Stimulated activated CD4-positive, alpha-beta T cell treated with anti-CD3 and anti-CD28 coated beads, Interleukin-12 subunit alpha, Interleukin-12 subunit beta, amount 100 ng/mL, for 4 hours (primary cell): ENCODE measurements around the gene RERE.
"Not testable (repeated sequence)": the region's sequence is repeated elsewhere in the genome, so short reads cannot be mapped to it uniquely, and the experiment has no call there.

Experiments
- DNase-seq: peaks from one replicate; pipeline ENCODE4 v3.0.0-alpha.2; 2020

Gene RERE

GRCh38 chr1:8631163-8631562 is 186.3 kb downstream of the RERE start:
- no peak for DNase-seq

GRCh38 chr1:8629241-8630091 is 188.0 kb downstream of the RERE start:
- no peak for DNase-seq

- no peak for DNase-seq
Observed at GRCh38 chr1:8628606-8629005, 188.8 kb downstream of the RERE start.

DNA sequence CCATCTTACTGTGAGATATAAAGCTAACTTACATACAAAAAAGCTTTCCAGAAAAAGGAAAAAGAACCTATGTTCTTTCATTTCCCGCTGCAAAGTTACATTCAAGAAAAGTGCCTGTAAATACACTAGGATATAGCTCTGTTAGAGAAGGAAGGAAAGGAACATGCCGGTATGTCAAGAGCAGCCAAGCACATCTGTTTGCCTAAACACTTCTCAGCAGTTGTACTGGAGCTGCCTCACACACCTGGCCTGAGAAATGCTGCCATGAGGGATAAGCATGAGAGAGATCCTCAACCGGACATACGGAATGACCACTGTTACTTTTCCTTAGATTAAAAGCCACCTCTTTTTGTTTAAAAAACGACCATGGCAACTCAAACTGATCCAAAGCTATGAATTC is 189.7 kb downstream of the RERE start:
- no peak for DNase-seq

DNA sequence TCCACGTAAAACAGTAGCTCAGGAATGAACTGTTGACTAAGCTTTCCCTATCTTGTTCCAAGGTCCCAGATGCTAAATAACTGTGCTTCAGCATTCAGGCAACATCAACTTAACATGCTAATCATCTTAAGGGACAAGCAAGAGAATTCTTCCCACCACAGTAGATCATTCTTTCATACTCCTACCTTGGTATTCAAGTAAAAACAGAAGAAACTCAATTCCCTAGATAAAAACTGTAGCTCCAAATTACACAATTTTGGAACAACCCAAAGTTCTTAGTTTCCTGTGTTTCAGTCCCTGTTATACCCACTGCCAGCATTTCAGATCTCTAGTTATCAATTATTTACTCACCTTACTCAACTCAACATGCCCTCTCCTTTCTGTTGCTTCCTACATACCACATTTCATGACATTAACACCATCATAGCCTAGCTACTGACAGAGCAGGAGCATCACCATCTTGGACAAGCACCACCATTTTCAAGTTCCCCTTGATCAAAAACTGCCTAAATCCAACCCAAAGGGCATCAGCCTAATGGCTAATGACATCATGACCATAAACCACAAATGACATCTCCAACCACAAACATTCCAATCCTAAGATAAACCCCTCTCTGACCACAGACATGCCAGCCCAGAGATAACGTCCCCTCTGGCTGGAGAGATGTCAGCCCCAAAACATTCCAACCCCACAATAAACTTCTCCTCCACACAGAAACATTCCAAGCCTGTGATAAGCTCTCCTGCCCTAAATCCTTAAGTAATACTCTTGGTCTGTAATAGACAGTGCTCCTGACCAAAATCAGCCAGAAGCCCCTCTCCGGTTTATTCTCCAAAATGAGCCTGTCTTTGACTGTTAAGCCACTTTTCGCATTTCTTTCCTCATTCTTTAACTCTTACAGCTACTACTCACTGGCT is 191.2 kb downstream of the RERE start:
- no peak for DNase-seq

- DNase-seq = no peak
Observed at GRCh38 chr1:8625491-8625890, 191.9 kb downstream of the RERE start.

GRCh38 chr1:8623651-8624192 is 193.7 kb downstream of the RERE start:
- not testable (repeated sequence) for DNase-seq

- not testable (repeated sequence) for DNase-seq
Observed at GRCh38 chr1:8621785-8622348, 195.6 kb downstream of the RERE start.

DNA sequence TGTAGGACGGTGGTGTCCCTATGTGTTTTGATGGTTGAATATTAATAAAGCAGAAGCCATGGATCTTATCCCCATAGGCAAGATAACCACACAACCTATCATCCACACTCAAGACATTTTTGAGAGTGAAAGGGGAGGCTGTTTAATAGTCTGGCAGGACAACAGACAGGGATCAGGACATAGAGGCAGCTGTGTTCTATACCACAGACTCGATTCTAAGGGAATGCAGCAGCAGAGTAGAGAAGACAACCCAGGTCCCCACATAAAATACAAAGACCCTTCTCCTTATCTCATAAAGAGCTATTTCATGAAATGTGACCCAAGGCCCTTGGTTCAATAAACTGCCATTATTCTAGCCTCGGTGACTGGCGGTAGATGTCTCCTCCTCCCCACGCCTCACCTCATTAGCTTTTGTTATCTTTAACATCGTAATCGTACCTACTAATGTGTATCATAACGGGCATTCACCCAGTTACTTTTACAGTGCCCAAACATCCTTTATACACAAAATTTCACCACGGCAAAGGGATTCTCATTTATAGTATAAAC is 196.3 kb downstream of the RERE start:
- not testable (repeated sequence) for DNase-seq

DNA sequence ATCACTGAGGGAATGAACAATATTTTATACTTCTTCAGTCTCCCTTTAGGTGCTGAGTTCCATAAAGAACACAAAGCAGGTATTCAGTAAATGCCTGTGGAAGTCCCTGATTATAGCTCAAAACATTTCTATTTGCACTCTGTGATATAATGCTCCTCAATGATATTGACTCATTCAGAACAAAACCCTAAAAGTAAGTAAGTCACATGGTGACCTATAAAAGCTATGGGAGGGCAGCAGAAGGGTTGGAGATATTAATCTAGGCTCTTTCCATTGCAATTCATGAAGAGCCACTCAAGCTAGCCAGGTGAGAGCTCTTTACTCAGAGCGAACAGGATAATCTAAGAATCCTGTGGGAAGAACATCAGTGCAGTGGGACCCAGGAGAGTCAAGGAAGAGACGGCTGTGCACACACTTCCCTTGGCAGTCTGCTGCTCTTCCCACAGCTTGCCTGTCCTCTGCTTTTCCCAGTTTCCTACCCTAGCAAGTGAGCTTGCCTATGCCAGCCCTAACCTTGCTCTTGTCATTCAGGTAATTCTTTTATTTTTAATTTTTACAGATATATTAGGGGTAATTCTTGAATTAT is 197.4 kb downstream of the RERE start:
- DNase-seq = not testable (repeated sequence)

DNA sequence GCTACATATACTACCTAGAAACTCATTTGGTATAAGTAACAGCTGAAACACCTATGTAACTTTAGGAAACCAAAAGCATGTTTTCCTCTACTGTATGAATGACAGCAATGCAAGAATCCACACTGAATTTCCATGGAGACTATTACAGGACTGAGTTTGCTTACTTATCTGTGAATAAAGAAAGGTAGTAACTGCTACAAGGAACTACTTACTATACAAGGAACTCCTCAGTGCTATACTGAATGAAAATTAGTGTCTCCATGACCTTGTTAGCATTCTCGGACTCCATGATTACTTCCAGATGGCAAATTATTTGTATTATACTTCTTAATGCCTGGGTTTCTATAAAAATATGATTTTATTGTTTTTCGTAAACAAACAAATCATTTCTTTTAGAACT is 198.0 kb downstream of the RERE start:
- DNase-seq = not testable (repeated sequence)

DNA sequence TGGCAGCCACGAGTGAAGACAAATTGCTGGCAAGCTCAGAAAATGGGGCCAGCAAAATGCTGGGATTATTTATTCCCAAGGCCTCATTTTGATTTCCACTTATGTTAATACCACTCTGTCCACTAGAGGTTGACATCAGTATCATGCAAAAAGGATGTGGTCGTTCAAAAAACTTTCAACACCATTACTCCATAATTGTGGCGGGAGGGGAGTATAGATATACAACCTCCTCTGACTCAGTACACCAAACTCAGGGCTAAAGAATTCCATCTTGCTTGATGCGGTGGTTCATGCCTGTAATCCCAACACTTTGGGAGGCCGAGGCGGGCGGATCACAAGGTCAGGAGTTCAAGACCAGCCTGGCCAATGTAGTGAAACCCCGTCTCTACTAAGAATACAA is 200.6 kb downstream of the RERE start:
- DNase-seq = not testable (repeated sequence)

- not testable (repeated sequence) for DNase-seq
Observed at GRCh38 chr1:8611634-8612515, 205.6 kb downstream of the RERE start.

DNA sequence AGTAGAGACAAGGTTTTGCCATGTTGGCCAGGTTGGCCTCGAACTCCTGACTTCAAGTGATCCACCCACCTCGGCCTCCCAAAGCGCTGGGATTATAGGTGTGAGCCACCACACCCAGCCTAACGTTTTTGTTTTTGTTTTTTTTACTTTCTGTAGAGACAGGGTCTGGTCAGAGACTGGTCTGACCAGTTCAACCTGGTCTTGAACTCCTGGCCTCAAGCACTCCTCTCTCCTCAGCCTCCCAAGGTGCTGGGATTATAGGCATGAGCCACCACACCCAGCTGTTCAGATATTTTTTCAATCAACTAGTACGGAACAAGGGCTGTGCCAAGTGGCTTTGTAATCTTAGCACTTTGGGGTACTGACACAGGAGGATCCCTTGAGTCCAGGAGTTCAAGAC is 209.5 kb downstream of the RERE start:
- DNase-seq = no peak

- DNase-seq = peak; percentile 18
Observed at GRCh38 chr1:8604041-8604945, 213.1 kb downstream of the RERE start.

GRCh38 chr1:8603220-8603616 is 214.2 kb downstream of the RERE start:
- no peak for DNase-seq

GRCh38 chr1:8602471-8603219 is 214.8 kb downstream of the RERE start:
- peak; percentile 15 for DNase-seq

- DNase-seq = no peak
Observed at GRCh38 chr1:8600336-8600735, 217.1 kb downstream of the RERE start.

DNA sequence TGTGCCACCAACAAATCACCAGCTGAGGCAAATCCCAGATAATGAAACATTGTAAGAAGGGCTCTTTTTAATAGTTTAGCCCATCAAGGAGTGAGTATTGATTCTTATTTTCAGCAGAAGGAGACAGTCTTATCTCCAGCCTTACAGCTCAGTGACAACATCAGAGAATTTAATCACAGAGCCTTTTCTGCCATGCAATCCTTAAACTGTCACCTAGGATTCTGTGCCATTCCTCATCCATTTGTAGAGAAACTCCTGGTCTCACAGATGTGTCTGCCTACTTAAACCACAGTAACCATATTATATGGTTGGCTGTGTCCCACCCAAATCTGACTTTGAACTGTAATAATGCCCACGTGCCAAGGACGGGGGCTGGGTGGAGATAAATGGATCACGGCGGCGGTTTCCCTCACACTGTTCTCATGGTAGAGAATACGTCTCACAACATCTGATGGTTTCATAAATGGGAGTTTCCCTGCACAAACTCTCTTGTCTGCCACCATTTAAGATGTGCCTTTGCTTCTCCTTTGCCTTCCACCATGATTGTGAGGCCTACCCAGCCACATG is 217.7 kb downstream of the RERE start:
- DNase-seq = no peak
